Common myeloid progenitor, CD34-positive (primary cell): ENCODE data around the gene NANOGP8.

Experiments used
- CTCF ChIA-PET: fragments of 350-600 bp; sonication (Branson Sonifier 250); formaldehyde crosslinking; loops from one replicate; lab custom pipeline; 2021; ENCODE audit warnings: antibody characterized with exemption; lab: Charles Lee
- POLR2A ChIA-PET: fragments of 350-600 bp; sonication (Branson Sonifier 250); formaldehyde crosslinking; loops from one replicate; lab custom pipeline; 2021; ENCODE audit warnings: antibody characterized with exemption; lab: Charles Lee
- DNase-seq, 3 donors: peaks; one replicate each; pipeline versions ENCODE4 v3.0.0 to v3.0.0-alpha.2; 2013
- H3K27ac ChIP-seq, 2 experiments: 1 replicate in 1 of 2; 2 replicates in 1 of 2; pipeline ENCODE4 v1.7.0; 2013; ENCODE audit warnings: inconsistent platforms in 2 of 2, low read length in 2 of 2, mild to moderate bottlenecking in 2 of 2, low read depth in 1 of 2, moderate library complexity in 1 of 2; ENCODE audit not compliant: severe bottlenecking in 2 of 2, insufficient read depth in 1 of 2, poor library complexity in 1 of 2
- H3K27me3 ChIP-seq, 5 experiments: replicated peaks in 2 of 5; 1 replicate in 3 of 5; 2 replicates in 2 of 5; pipeline versions ENCODE4 v1.6.1 to v1.7.0; 2013; ENCODE audit warnings: low read length in 4 of 5, mild to moderate bottlenecking in 2 of 5, moderate library complexity in 2 of 5, inconsistent platforms in 1 of 5; ENCODE audit not compliant: insufficient read depth in 5 of 5, control insufficient read depth in 4 of 5
- H3K36me3 ChIP-seq, 4 experiments: 1 replicate in 2 of 4; 2 replicates in 2 of 4; pipeline versions ENCODE4 v1.6.1 to v1.7.0; 2013; ENCODE audit warnings: low read length in 3 of 4, control low read depth in 1 of 4, mild to moderate bottlenecking in 1 of 4; ENCODE audit not compliant: control insufficient read depth in 4 of 4, insufficient read depth in 4 of 4
- H3K4me1 ChIP-seq, 4 experiments: 1 replicate in 3 of 4; 2 replicates in 1 of 4; pipeline versions ENCODE4 v1.6.1 to v1.7.1; 2013; ENCODE audit warnings: low read length in 3 of 4, mild to moderate bottlenecking in 3 of 4, control low read depth in 1 of 4, inconsistent platforms in 1 of 4, moderate library complexity in 1 of 4; ENCODE audit not compliant: control insufficient read depth in 4 of 4, insufficient read depth in 4 of 4; ENCODE audit errors: control extremely low read depth in 1 of 4
- H3K4me3 ChIP-seq, 7 experiments: 1 replicate in 4 of 7; 2 replicates in 3 of 7; pipeline versions ENCODE4 v1.5.1 to v1.7.0; 2013; ENCODE audit warnings: mild to moderate bottlenecking in 7 of 7, low read length in 6 of 7, moderate library complexity in 6 of 7, inconsistent platforms in 2 of 7, low read depth in 2 of 7, control low read depth in 1 of 7; ENCODE audit not compliant: insufficient read depth in 4 of 7, control insufficient read depth in 1 of 7; ENCODE audit errors: extremely low read depth in 1 of 7
- H3K9me3 ChIP-seq, 5 experiments: 1 replicate in 4 of 5; 2 replicates in 1 of 5; pipeline versions ENCODE4 v1.6.1 to v1.7.1; 2013; ENCODE audit warnings: low read length in 4 of 5, mild to moderate bottlenecking in 2 of 5, inconsistent platforms in 1 of 5, low read depth in 1 of 5, moderate library complexity in 1 of 5; ENCODE audit not compliant: control insufficient read depth in 4 of 5, insufficient read depth in 2 of 5; ENCODE audit errors: control extremely low read depth in 1 of 5
- WGBS: methylation state at CpG from one replicate; pipeline ENCODE4 v1.1.5; 2013; ENCODE audit not compliant: insufficient coverage; 5-methylcytosine and 5-hydroxymethylcytosine counted together

The NANOGP8 gene

DNA sequence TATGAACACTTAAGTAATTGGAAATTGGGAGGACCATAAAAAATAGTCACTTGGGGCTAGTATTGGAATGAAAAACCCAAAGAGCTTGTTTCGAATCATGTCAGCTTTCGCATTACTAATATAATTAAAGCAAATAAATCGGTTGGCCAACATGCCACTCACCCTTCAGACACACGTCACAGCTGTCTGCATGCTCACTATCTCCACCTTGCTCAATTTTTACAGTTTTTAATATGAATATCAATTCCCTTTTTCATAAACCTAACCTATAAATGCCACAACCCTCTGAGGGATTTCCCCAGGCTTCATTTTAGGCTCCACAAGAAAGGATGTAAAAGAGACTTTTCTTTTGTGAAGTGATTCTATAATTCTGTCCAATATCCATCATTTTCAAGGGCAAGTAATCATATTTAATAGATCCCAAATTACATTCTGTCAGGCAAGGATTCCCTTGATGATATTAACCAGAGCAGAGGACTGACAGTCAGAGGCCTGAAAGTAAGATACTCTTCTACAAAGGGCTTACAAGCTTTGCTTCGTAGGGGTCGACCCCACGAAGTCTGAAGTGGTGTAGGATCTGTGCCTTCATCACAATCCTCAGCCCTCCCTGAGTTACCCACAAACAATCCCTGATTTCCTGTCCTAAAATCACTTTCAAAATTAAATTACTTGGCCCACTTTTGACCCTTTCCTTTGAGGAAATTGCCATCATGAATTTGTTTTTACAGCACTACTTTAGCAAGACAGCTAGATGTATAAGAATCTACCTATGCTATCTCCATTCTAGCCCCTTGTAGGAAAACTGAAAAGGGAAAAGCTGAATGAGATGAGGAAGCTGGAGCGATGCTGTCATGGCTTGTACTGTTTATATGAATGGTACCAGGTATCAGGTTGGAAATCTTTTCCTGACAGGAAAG, 44.5 kb downstream of the NANOGP8 start:
- Histone ChIP-seq H3K4me1 (peaks cover 0 to 4% (median 0%) of the 10 kb centered on the region in 4 experiments), H3K27ac (no peak overlapping the region), H3K27me3 (no peaks in the 10 kb centered on the region), H3K36me3 (no peaks in the 10 kb centered on the region), H3K9me3 (no peaks in the 10 kb centered on the region), H3K4me3 (no peak overlapping the region)
- CTCF ChIA-PET: no interaction called here
- 92% methylated on average over 8 of the region's 8 CpGs for WGBS
- DNase-seq: no peak
- POLR2A ChIA-PET: no interaction called here

DNA sequence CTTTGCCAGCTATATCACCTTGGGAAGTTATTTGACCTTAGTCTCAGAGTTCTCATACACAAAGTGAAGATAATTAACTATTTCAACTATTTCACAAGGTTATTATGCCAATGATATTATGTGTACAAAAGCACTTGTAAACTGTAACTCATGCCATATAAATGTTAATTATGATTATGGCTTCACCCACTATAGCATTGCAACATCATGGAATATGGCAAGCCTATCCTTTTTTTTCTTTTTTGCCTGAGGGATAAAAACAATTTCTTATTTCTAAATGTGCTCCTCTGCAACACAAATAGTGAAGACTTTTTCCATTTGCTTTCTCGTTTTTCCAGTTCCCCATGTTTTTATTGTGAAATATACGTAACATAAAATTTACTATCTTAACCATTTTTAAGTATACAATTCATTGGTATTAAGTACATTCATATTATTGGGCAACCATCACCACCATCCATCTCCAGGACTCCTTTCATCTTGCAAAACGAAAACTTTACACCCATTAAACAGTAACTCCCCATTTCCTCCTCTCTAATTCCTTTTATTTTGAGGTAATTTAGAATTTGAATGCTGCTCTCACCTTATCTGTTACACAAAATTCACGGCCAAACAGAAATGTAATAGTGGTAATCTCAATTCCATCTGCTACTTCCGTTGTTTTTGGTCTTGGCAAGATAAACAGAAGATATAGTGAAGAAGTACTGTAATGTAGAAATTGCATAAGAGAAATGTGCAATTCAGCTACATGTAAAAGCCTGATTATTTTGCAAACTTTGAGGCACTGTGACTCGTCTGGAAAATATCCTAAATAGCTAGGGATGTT, 46.3 kb downstream of the NANOGP8 start:
- H3K27me3 ChIP-seq: no peaks in the 10 kb centered on the region
- ChIA-PET POLR2A (no interaction called here), CTCF (no interaction called here)
- H3K4me1 ChIP-seq: peaks cover 0 to 4% (median 0%) of the 10 kb centered on the region in 4 experiments
- no peak overlapping the region for H3K4me3 ChIP-seq
- H3K36me3 ChIP-seq: no peaks in the 10 kb centered on the region
- H3K27ac ChIP-seq: no peak overlapping the region
- peak; percentile 3 to 12 (median 11) for DNase-seq
- H3K9me3 ChIP-seq: no peaks in the 10 kb centered on the region
- WGBS: 80% methylated on average over 1 of the region's 6 CpGs
